PC-3 (cell line): Measurements from ENCODE around the gene GRIP2.

Experiments used
- EZH2 ChIP-seq: fragments of 300-600 bp; sonication (generic); IDR thresholded peaks from one replicate; pipeline ENCODE4 v1.6.1; 2017; ENCODE audit warnings: antibody characterized with exemption, mild to moderate bottlenecking, low read length; ENCODE audit not compliant: unreplicated experiment
- TF ChIP-seq, protein P1 (sequence below): fragments of 300-600 bp; sonication (generic); conservative IDR thresholded peaks from 2 replicates; pipeline ENCODE4 v1.5.1; 2017; ENCODE audit warnings: antibody characterized with exemption, low read depth, mild to moderate bottlenecking, low read length

- TF ChIP-seq, protein P1, sequence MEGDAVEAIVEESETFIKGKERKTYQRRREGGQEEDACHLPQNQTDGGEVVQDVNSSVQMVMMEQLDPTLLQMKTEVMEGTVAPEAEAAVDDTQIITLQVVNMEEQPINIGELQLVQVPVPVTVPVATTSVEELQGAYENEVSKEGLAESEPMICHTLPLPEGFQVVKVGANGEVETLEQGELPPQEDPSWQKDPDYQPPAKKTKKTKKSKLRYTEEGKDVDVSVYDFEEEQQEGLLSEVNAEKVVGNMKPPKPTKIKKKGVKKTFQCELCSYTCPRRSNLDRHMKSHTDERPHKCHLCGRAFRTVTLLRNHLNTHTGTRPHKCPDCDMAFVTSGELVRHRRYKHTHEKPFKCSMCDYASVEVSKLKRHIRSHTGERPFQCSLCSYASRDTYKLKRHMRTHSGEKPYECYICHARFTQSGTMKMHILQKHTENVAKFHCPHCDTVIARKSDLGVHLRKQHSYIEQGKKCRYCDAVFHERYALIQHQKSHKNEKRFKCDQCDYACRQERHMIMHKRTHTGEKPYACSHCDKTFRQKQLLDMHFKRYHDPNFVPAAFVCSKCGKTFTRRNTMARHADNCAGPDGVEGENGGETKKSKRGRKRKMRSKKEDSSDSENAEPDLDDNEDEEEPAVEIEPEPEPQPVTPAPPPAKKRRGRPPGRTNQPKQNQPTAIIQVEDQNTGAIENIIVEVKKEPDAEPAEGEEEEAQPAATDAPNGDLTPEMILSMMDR: no peak
- no peak for TF ChIP-seq EZH2
Observed at GRCh38 chr3:14468621-14468981, 71.5 kb downstream of the GRIP2 start.
